HG03139 (cell line): Measurements from ENCODE around the gene USP47.

Experiments
- ATAC-seq: cut with Tn5 transposase; IDR thresholded peaks from one replicate; pipeline ENCODE4 v1.9.1; 2021; ENCODE audit not compliant: unreplicated experiment

The USP47 gene

GRCh38 chr11:11865449-11865848 is 23.7 kb downstream of the USP47 start:
- no peak for ATAC-seq

- no peak for ATAC-seq
Observed at GRCh38 chr11:11866203-11866602, 24.4 kb downstream of the USP47 start.

GRCh38 chr11:11867720-11868119 is 25.9 kb downstream of the USP47 start:
- no peak for ATAC-seq

GRCh38 chr11:11871991-11872401 is 30.2 kb downstream of the USP47 start:
- no peak for ATAC-seq

- ATAC-seq = no peak
Observed at GRCh38 chr11:11876458-11876857, 34.7 kb downstream of the USP47 start.

GRCh38 chr11:11880179-11880578 is 38.4 kb downstream of the USP47 start:
- no peak for ATAC-seq

GRCh38 chr11:11882539-11882938 is 40.8 kb downstream of the USP47 start:
- no peak for ATAC-seq

GRCh38 chr11:11884351-11884750 is 42.6 kb downstream of the USP47 start:
- no peak for ATAC-seq

- peak; percentile 85 for ATAC-seq
Observed at GRCh38 chr11:11884774-11885481, 43.2 kb downstream of the USP47 start.

- no peak for ATAC-seq
Observed at GRCh38 chr11:11894486-11894885, 52.7 kb downstream of the USP47 start.

GRCh38 chr11:11895672-11896071 is 53.9 kb downstream of the USP47 start:
- ATAC-seq = no peak

GRCh38 chr11:11898648-11899047 is 56.9 kb downstream of the USP47 start:
- no peak for ATAC-seq

- no peak for ATAC-seq
Observed at GRCh38 chr11:11899401-11899800, 57.6 kb downstream of the USP47 start.

- ATAC-seq = no peak
Observed at GRCh38 chr11:11901929-11902328, 60.2 kb downstream of the USP47 start.

- ATAC-seq = no peak
Observed at GRCh38 chr11:11909727-11910126, 68.0 kb downstream of the USP47 start.

GRCh38 chr11:11910541-11910940 is 68.8 kb downstream of the USP47 start:
- no peak for ATAC-seq

GRCh38 chr11:11913395-11913794 is 71.6 kb downstream of the USP47 start:
- no peak for ATAC-seq

GRCh38 chr11:11915625-11916024 is 73.9 kb downstream of the USP47 start:
- no peak for ATAC-seq

- no peak for ATAC-seq
Observed at GRCh38 chr11:11916981-11917399, 75.2 kb downstream of the USP47 start.

- ATAC-seq = no peak
Observed at GRCh38 chr11:11923828-11924227, 82.1 kb downstream of the USP47 start.

GRCh38 chr11:11929920-11930319 is 88.1 kb downstream of the USP47 start:
- ATAC-seq = no peak

GRCh38 chr11:11931461-11932055 is 89.8 kb downstream of the USP47 start:
- no peak for ATAC-seq

- ATAC-seq = no peak
Observed at GRCh38 chr11:11935536-11935935, 93.8 kb downstream of the USP47 start.
